HCT116 (cell line): ENCODE measurements around the gene TBC1D2B. TPM values are rescaled to one million over a fixed set of nuclear protein-coding genes. Genes with fewer than 3 reads are reported as not detected.

Experiments used
- ATAC-seq: fragments of 200-7000 bp; cut with Tn5 transposase; 2 replicates; pipeline ENCODE4 v1.9.1; 2020; ENCODE audit warnings: mild to moderate bottlenecking, moderate library complexity
- BruUV-seq: library from RNA; stranded (reverse); fragments of 400-500 nt; replicated peaks from 2 replicates; lab custom pipeline; 2021; lab: Mats Ljungman, UMichigan
- CTCF ChIA-PET: fragments of 300-600 bp; sonication (Branson Sonifier 250); formaldehyde crosslinking; loops from one replicate; lab custom pipeline; 2021; ENCODE audit warnings: antibody characterized with exemption; lab: Charles Lee
- POLR2A ChIA-PET: fragments of 300-600, 350-600 bp; sonication (Branson Sonifier 250); formaldehyde crosslinking; loops from one replicate; lab custom pipeline; 2021; ENCODE audit warnings: antibody characterized with exemption; lab: Charles Lee
- RAD21 ChIA-PET, 2 experiments: fragments of 300-600 bp; sonication (Branson Sonifier 250); formaldehyde crosslinking; loops; one replicate each; lab custom pipeline; 2023; ENCODE audit warnings: low total read pairs in 2 of 2; ENCODE audit not compliant: uncharacterized antibody in 2 of 2, unreplicated experiment in 2 of 2, low non-redundant PET in 1 of 2; lab: Charles Lee
- DNase-seq: peaks from one replicate; pipeline ENCODE4 v3.0.0-alpha.2; 2010; ENCODE audit warnings: low read depth, low spot score
- H2AFZ ChIP-seq: fragments of 200-600 bp; shearing (Covaris generic), sonication (generic); 2 replicates; pipeline ENCODE4 v1.6.1; 2017; ENCODE audit warnings: low read depth, mixed run types, mixed read lengths, antibody characterized with exemption, low read length; ENCODE audit not compliant: poor library complexity, severe bottlenecking
- H3K27ac ChIP-seq: 2 replicates; pipeline ENCODE4 v1.5.1; 2012; ENCODE audit warnings: low read depth, low read length
- H3K27me3 ChIP-seq: fragments of 200-600 bp; sonication (generic); 2 replicates; pipeline ENCODE4 v1.6.1; 2016; ENCODE audit warnings: mixed run types, low read length, mixed read lengths; ENCODE audit not compliant: insufficient read depth
- H3K36me3 ChIP-seq, 2 experiments: fragments of 200-500 bp in 1 of 2; fragments of 200-600 bp in 1 of 2; sonication (Bioruptor generic) in 1 of 2; sonication (generic) in 1 of 2; 2 replicates each; pipeline versions ENCODE4 v1.5.1 to v1.6.1; 2014 to 2016; ENCODE audit warnings: low read length in 2 of 2, inconsistent platforms in 1 of 2, mixed read lengths in 1 of 2, mixed run types in 1 of 2; ENCODE audit not compliant: insufficient read depth in 2 of 2, control insufficient read depth in 1 of 2
- H3K4me1 ChIP-seq, 2 experiments: fragments of 200-600 bp in 1 of 2; sonication (generic) in 1 of 2; 2 replicates each; pipeline versions ENCODE4 v1.5.1 to v1.6.1; 2012 to 2017; ENCODE audit warnings: low read length in 2 of 2, inconsistent platforms in 1 of 2, mild to moderate bottlenecking in 1 of 2, mixed read lengths in 1 of 2, mixed run types in 1 of 2, moderate library complexity in 1 of 2; ENCODE audit not compliant: insufficient read depth in 2 of 2, control insufficient read depth in 1 of 2
- H3K4me2 ChIP-seq: fragments of 200-600 bp; sonication (generic); 2 replicates; pipeline ENCODE4 v1.6.1; 2017; ENCODE audit warnings: mixed run types, low read length, mixed read lengths
- H3K4me3 ChIP-seq, 2 experiments: fragments of 200-600 bp in 1 of 2; sonication (generic) in 1 of 2; replicated peaks in 1 of 2; 2 replicates each; pipeline ENCODE4 v1.5.1; 2011 to 2016; ENCODE audit warnings: low read length in 2 of 2, control low read depth in 1 of 2, low read depth in 1 of 2, mild to moderate bottlenecking in 1 of 2, mixed read lengths in 1 of 2, mixed run types in 1 of 2
- H3K79me2 ChIP-seq: fragments of 200-600 bp; sonication (generic); 2 replicates; pipeline ENCODE4 v1.6.1; 2017; ENCODE audit warnings: mild to moderate bottlenecking, mixed run types, low read length, moderate library complexity, mixed read lengths; ENCODE audit not compliant: insufficient read depth
- H3K9ac ChIP-seq: fragments of 200-600 bp; sonication (generic); 2 replicates; pipeline ENCODE4 v1.6.1; 2016; ENCODE audit warnings: low read length, mixed read lengths
- H3K9me2 ChIP-seq: fragments of 200-600 bp; sonication (generic), shearing (Covaris generic); 2 replicates; pipeline ENCODE4 v1.6.1; 2017; ENCODE audit warnings: mixed run types, mild to moderate bottlenecking, moderate library complexity; ENCODE audit not compliant: insufficient read depth
- H3K9me3 ChIP-seq, 2 experiments: fragments of 200-500 bp in 1 of 2; fragments of 200-600 bp in 1 of 2; sonication (Bioruptor generic) in 1 of 2; sonication (generic) in 1 of 2; 2 replicates each; pipeline ENCODE4 v1.6.1; 2014 to 2017; ENCODE audit warnings: low read length in 2 of 2, mixed read lengths in 2 of 2, inconsistent platforms in 1 of 2, low read depth in 1 of 2, mild to moderate bottlenecking in 1 of 2, mixed run types in 1 of 2, moderate library complexity in 1 of 2; ENCODE audit not compliant: control insufficient read depth in 1 of 2, insufficient read depth in 1 of 2
- H4K20me1 ChIP-seq: fragments of 200-600 bp; sonication (generic), shearing (Covaris generic); 2 replicates; pipeline ENCODE4 v1.6.1; 2017; ENCODE audit warnings: mixed run types, mild to moderate bottlenecking, moderate library complexity; ENCODE audit not compliant: insufficient read depth
- CBX3 ChIP-seq: IDR thresholded peaks from 2 replicates; pipeline ENCODE4 v1.6.1; 2012; ENCODE audit warnings: low read depth
- EZH2phosphoT487 ChIP-seq: fragments of 200-600 bp; IDR thresholded peaks from 2 replicates; pipeline ENCODE4 v1.6.1; 2018; ENCODE audit warnings: antibody characterized with exemption, borderline replicate concordance
- JUND ChIP-seq: IDR thresholded peaks from 2 replicates; pipeline ENCODE4 v1.6.1; 2012
- MAX ChIP-seq: IDR thresholded peaks from 2 replicates; pipeline ENCODE4 v1.6.1; 2012
- POLR2A ChIP-seq: IDR thresholded peaks from 2 replicates; pipeline ENCODE4 v1.7.0; 2011; ENCODE audit warnings: borderline replicate concordance; ENCODE audit not compliant: insufficient read depth, insufficient read length; ENCODE audit errors: extremely low read depth
- TCF7L2 ChIP-seq: IDR thresholded peaks from 2 replicates; pipeline ENCODE4 v1.7.0; 2011; ENCODE audit warnings: borderline replicate concordance, inconsistent platforms; ENCODE audit not compliant: insufficient read depth, insufficient read length; ENCODE audit errors: extremely low read depth
- ZBTB33 ChIP-seq: IDR thresholded peaks from 2 replicates; pipeline ENCODE4 v1.6.1; 2011; ENCODE audit warnings: mild to moderate bottlenecking, low read length, moderate library complexity; ENCODE audit not compliant: insufficient replicate concordance; ENCODE audit errors: extremely low read depth
- intact Hi-C: fragments of 100-400 bp; cut with micrococcal nuclease; formaldehyde crosslinking; loops from 2 replicates; pipeline ENCODE4 v1.10.0; 2022
- total RNA-seq: library from RNA; stranded (reverse); gene quantifications from one replicate; pipeline ENCODE4 v1.2.1, GENCODE V29; 2021; ENCODE audit not compliant: unreplicated experiment

TBC1D2B gene
- total RNA-seq, 1 experiment from 2014 or later = 16.6 TPM

GRCh38 chr15:78046796-78047341 is 30.6 kb downstream of the TBC1D2B start:
- Histone ChIP-seq H3K4me2 (no peak overlapping the region), H3K36me3 (no peaks in the 10 kb centered on the region; a peak in 1 of 4 replicates), H3K27ac (no peak overlapping the region), H3K9ac (no peak overlapping the region), H3K79me2 (no peaks in the 10 kb centered on the region)
- intact Hi-C loops = no loop called here
- no peak for TF ChIP-seq TCF7L2
- TF ChIP-seq, all 23 proteins: peak for 0
- H2AFZ ChIP-seq = no peak overlapping the region
- ChIA-PET RAD21 (no interaction called here), POLR2A (no interaction called here), CTCF (no interaction called here)
- no peaks in the 10 kb centered on the region for H3K9me3 ChIP-seq
- no peaks in the 10 kb centered on the region for H3K27me3 ChIP-seq
- H3K9me2 ChIP-seq = no peaks in the 10 kb centered on the region
- DNase-seq = no peak
- H4K20me1 ChIP-seq = no peaks in the 10 kb centered on the region
- H3K4me3 ChIP-seq = no peak overlapping the region
- peaks cover under 1 to 2% of the 10 kb centered on the region in 2 experiments; a peak in 3 of 4 replicates for H3K4me1 ChIP-seq
- BruUV-seq = no TSS peak
- ATAC-seq = no peak

GRCh38 chr15:78045189-78045588 is 32.3 kb downstream of the TBC1D2B start:
- Histone ChIP-seq H2AFZ (no peak overlapping the region), H3K27ac (no peak overlapping the region), H3K4me3 (no peak overlapping the region)
- RAD21 ChIA-PET = no interaction called here
- ATAC-seq = no peak
- TF ChIP-seq CBX3 (no peak), POLR2A (no peak), EZH2phosphoT487 (no peak), JUND (no peak), ZBTB33 (no peak), MAX (no peak)
- TF ChIP-seq, all 23 proteins: peak for 0
- intact Hi-C loops = no loop called here
- Histone ChIP-seq H4K20me1 (no peaks in the 10 kb centered on the region), H3K4me1 (no peaks in the 10 kb centered on the region), H3K4me2 (no peak overlapping the region), H3K79me2 (no peaks in the 10 kb centered on the region), H3K36me3 (no peaks in the 10 kb centered on the region; a peak in 1 of 4 replicates), H3K27me3 (no peaks in the 10 kb centered on the region), H3K9ac (no peak overlapping the region), H3K9me2 (no peaks in the 10 kb centered on the region), H3K9me3 (no peaks in the 10 kb centered on the region)
- POLR2A ChIA-PET = no interaction called here
- BruUV-seq = no TSS peak
- DNase-seq = no peak
- CTCF ChIA-PET = no interaction called here
